SIG-M5 (cell line): ENCODE data around the gene GSE1.

ENCODE experiments used
- DNase-seq: peaks from one replicate; lab custom pipeline; 2025; lab: John Stamatoyannopoulos, UW

Gene GSE1

DNA sequence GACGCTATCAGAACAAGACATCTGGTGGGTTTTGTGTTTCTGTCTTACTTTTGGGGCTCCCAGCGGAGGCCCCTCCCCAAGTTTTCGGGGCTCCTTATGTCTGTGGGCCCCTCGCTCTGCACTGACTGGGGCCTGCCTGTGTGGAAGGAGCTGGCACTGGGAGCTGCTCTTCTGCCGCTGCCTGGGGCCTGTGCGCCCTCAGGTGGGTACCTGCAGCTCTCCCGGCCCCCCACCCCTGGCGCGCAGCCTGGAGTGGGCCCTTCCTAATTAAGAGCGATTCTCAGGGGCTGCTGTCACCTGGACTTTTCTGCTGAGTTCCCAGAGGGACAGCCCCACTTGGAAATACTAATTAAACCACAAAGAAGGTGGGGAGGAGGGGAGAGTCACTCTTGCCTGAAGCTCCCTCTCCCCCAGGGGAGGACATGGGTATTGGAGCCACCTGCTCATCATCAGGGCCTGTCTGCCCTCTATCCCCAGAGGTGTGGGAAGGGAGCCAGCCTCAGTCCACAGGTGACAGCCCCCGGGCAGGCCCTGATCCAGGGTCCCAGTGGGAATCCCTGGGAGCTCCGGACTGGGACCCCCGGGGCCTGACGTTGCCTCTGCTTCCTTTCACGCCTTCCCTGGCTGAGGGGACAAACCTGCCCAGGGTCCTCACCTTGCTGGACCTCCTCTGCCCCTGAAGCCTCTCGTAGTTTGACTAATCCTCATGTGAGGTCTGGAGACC is 36.5 kb downstream of the GSE1 start:
- DNase-seq, result no peak

DNA sequence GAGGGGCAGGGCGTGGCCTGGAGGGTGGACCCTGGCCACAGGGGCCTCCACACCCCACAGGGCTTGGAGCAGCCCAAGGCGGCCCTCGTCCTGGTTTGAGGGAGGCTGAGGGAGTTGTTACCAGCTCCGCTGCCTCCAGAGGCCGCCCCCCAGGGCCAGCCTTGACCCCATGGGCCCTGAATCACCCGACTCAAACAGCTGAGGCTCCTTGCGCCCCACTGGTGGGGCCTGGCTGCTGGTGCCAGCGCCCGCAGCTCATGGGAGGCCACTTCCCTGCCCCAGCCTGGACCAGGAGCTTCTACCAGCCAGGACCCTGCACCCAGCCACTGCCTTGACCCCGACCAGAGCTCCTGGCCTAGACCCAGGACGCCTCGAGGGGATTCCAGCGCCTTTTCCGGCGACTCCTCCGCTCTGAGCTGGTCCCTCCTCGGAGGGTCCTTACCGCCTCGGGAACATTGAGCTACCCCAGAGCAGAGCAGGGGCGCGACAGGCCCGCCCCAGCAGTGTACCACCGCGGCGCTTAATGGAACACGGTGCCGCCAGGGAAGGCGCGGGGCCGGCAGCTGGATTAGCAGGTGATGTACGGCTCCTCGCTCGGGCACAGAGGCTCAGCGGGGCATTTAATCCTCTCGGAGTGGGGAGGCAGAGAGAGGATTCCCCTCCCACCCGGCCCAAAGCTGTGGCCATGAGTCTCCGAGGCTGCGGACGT is 37.2 kb downstream of the GSE1 start:
- no peak for DNase-seq

DNA sequence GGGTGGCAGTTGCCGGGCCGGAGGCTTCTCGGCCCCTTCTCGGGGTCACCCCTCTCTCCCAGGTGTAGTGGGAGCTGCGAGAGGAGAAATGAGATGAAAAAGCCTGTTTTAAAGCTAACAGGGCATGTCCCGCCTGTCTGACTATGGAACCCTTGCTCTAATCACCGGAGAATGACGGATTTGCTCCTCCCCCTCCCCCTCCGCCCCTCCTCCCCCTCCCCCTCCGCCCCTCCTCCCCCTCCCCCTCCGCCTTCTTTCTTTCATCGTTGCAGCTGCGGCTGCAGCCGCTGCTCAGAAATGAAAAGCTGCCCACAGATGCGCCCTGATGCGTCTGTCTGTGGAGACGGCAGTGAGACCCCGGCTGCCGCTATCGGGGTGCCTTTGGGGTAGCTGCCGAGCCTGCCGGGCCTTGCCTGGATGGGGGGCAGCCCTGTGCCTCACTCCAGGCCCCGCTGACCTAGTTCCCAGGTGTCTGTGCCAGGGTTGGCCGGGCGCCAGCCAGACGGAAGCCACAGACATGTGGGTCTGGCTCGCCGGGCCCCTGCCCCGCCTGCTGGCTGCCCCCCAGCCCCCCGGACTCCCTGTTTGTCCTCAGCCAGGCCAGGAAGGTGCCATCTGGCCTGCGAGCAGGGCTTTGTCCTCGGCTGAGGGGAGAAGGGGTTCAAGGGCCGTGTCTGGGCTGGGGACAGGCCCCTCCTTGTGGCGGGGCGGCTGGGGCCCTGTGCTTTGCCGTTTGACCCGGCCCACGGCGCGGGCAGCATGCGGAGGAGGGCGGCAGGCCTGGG is 37.9 kb downstream of the GSE1 start:
- DNase-seq, result no peak

DNA sequence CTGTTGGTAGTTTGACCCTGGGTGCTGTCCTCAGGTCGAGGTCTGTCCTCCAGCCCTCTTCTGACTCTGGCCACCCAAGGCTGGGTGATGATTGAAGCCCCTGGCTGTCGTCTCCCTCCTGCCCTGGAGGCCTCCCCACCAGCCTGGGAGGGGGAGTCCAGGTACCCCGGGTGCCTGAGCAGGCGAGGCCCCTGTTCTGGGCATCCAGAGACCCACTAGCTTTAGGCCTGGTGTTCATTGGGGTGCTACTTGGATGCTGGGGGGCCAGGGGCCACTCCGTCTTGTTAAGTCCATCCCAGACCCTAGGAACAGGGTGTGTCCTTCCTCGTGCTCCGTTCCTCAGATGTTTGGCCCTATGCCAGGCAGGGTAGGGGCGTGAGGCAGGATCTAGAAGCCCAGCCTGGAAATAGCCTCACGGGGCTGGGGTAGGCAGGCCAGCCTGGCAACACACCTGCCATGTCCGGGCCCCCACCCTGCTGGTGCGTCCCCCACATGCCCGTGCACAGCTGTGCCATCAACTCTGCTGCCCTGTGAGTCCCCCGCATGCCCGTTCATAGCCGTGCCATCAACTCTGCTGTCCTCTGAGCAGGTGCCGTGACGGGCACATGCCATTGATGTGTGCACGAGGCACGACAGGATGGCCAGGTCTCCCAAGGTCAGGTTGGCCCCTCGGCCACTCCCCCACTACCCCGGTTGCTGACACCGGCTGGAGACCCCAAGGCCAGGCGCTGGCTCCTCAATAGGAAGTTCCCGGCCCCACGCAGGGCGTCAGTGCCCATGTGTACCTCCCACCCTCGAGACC is 38.7 kb downstream of the GSE1 start:
- DNase-seq, result no peak

DNA sequence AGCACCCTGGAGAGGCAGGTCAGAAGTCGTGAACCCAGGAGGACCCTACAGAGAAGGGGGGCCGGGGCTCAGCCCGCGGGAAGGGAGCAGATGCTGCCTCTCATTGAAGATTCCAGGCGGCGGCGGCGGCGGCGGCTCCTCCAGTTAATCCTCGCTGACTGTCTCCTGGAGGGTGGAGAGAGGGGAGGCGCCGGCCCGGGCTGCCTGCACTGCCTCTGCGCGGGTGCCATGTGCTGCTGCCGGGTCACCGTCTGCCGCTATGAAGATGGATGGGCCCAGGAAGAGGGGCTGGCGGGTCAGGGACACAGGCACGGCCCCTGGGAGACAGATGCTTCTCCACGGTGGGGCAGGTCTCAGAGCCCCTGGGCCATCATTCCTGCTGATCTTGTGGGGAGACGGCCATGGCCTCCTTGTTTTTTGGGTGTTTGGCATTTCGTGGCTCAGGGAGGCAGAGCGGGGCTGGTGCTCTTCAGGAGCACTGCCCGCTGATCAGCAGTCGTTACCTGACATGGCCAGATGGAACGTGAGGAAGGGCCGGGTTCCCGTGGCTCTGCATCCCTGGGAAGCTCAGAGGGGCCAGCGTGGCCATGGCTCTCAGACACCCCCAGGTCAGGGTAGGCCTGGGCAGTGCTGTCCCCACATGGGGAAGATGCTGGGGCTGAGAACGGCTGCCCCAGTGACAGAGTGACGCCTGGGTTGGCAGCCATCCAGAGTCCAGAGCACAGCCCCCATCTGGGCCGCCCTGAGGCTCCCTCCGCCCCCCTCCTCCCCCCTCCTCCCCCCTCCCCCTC is 39.5 kb downstream of the GSE1 start:
- no peak for DNase-seq

DNA sequence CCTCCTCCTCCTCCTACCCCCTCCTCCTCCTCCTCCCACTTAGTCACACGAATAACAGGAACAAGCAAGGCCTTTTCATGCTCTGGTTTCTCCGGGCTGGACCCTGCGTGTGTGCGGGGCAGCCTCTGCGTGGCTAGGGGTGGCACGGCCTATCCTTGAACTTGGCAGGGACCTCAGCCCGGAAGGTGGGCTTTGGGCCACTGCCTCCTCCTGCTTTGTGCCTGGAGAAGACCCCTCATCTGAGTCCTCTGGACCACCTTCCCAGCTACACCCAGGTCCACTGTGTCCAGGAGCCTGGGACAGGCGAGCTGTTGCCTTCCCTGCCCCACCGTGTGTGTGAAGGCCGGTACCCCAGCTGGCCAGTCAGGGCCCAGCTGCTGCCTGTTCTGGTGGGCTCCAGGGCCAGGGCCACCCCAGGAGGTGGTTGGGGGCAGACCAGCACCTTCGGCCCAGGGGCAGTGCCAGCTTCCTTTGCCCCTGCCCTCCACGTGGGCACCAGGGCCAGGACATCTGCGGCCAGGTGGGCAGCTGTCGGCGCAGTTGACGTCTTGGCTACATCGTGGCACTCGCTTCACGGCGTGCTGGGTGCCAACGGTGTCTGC is 40.3 kb downstream of the GSE1 start:
- DNase-seq, result no peak

DNA sequence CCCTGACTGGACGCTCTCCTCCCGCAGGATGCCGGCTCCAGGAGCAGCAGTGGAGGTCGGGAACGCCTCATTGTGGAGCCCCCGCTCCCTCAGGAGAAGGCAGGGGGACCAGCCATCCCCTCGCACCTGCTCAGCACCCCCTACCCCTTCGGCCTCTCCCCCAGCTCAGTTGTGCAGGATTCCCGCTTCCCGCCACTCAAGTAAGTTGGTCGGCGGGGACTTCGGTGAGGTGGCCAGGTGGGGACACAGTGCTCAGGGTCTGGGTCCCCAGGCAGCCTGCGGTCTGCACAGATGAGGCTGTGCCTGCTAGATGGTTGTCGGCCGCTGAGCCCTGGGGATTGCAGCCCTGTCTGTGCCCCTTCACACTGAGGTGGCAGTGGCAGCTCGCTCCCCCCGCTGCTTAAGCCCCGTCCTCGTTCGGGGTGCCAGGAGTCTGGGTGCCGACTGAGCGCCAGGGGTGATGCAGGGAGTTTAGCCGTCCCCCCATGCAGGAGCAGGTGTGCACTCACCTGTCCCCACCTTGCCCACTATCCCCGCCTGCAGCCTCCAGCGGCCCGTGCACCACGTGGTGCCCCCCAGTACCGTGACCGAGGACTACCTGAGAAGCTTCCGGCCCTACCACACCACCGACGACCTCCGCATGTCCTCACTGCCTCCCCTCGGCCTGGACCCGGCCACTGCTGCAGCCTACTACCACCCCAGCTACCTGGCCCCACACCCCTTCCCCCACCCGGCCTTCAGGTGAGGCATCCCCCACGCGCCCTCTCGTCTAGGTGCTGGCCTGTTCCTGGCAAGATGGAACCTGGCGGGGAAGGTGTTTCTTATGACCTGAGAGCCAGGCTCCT is 41.4 kb downstream of the GSE1 start:
- no peak for DNase-seq

DNA sequence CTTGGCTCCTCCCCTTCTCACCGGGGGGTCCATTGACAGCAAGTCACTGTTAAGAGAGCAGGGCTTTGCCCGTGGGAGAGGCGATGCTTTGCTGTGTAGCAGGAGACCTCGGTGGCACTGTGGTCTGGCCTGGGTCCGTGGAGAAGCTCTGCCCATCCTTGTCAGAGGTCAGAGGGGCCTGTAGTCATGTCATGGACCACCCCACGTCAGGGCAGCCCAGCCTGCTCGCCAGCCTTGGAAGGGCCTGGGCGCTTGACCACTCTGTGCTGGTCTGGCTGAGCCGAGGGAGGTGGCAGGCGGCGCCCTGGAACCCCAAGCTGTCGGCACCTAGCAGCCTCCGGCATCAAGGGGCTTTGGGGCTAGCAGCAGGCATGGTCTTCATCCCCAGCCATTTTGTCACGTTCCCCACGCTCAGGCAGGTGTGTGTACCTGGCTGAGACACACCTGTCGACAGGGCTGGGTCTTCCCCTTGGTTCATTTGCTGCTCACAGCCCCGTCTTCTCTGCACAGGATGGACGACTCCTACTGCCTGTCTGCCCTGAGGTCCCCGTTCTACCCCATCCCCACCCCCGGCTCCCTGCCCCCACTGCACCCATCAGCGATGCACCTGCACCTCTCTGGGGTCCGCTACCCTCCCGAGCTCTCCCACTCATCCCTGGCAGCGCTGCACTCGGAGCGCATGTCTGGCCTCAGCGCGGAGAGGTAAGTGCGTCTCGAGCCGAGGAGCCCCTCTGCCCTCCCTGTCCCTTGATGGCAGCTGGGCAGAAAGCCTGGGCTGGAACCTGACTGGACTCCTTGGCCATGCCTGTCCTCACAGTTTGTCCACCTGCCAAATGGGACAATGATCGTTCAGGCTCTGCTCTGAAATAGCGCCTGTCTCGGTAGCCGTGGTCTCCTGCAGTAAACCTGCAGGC is 42.4 kb downstream of the GSE1 start:
- no peak for DNase-seq

DNA sequence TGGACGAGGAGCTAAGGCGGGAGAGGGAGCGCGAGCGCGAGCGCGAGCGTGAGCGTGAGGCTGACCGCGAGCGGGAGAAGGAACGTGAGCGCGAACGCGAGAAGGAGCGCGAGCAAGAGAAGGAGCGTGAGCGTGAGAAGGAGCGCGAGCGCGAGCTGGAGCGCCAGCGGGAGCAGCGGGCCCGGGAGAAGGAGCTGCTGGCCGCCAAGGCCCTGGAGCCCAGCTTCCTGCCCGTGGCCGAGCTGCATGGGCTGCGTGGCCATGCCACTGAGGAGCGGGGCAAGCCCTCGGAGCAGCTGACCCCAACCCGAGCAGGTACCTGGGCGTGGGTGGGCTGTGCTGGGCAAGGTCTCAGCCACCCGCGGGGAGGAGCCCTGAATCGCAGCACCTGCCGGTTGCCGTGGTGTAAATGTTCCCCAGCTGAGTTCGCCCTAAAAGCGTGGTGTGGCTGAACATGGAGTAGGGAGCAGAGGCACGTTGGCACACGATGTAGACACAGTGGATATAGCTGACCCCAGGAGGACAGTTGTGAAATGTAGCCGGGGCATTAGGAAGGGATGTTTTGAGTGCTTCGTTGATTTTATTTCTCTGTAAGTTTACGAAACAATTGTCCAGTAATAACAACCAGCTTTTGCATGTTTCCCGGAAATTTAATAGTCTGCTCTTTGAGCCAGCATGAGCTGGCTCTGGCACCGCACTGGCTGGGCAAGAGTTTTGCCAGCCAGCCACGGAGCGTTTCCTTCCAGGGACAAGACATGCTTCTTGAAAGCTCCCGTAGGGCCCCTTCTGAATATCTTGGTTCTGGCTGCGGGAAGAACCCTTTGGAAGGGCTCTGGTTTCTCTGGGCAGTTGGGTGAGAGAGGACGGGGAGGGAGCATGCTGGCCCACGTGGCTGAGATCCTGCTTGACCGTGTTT is 43.5 kb downstream of the GSE1 start:
- DNase-seq, result no peak

DNA sequence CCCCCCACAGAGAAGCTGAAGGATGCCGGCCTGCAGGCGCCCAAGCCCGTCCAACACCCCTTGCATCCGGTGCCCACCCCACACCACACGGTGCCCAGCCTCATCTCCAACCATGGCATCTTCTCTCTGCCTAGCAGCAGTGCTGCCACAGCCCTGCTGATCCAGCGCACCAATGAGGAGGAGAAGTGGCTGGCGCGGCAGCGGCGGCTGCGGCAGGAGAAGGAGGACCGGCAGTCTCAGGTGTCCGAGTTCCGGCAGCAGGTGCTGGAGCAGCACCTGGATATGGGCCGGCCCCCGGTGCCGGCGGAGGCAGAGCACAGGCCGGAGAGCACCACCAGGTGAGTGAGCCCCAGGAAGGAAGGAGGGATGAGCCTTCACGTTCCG is 44.1 kb downstream of the GSE1 start:
- no peak for DNase-seq

DNA sequence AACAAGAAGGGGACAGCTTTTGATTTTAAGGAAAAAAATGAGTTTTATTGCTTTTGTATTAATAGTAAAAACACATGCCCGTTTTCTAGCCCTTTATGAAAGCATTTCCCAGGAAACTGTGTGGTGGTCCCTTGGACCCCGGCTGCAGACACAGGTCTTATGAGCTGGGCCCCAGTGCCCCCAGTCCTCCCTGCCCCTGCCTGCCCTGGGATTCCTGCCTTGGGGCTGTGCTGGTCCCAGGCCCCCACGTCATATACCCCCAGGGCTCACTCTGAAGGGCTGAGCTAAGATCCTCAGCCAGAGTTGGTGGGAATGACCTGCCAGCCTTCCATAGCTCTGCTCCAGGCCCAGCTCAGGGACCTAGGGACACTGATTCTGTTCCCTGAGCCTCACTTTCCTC is 44.9 kb downstream of the GSE1 start:
- DNase-seq, result no peak

DNA sequence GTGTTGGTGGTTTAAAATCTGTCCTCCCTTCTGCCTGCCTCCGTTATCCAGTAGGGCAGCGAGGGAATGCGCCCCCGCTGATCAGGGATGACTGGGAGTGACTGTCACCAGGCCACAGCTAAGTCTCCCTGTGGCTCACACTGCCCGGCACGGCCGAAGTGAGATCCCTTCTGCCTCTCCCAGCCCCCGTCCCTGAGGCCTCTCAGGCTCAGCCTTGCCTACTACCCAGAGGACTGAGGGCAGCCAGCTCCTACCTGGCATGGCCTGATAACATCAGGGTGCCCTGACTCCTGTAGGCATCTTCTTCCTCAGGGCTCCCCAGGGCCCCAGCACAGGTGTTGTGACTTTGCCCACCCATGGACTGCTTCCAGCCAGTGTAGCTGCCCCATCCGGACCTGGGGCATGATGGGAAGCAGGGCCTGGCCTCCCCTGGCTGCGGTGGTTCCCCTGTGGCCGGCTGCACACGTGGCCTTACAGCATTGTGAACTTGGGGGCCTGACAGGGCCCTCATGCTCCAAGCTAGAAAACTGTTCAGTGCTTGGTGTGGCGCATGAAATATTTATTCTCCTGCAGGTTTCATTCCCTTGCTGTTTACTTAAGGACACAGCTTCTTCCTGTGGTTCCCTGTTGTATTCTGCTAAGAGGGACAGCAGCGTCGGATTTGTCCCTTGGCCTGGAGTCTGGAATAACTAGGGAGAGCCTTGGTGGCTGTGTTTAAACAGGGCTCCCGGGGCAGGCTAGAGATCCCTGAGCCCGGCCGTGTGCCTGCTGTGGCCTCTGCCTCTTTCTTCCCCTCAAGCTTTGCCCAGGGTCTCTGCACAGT is 45.6 kb downstream of the GSE1 start:
- DNase-seq, result no peak

DNA sequence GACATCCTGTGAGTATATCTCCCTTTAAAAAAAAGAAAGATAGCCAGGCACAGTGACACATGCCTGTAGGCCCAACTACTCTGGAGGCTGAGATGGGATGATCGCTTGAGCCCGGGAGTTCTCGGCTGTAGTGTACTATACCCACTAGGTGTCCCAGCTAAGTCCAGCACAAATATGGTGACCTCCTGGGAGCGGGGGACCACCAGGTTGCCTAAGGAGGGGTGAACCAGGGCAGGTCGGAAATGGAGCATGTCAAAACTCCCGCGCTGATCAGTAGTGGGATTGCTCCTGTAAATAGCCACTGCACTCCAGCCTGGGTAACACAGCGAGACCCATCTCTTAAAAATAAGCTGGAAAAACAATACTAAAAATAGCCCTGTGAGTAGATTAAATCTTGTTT is 46.2 kb downstream of the GSE1 start:
- DNase-seq, result no peak

DNA sequence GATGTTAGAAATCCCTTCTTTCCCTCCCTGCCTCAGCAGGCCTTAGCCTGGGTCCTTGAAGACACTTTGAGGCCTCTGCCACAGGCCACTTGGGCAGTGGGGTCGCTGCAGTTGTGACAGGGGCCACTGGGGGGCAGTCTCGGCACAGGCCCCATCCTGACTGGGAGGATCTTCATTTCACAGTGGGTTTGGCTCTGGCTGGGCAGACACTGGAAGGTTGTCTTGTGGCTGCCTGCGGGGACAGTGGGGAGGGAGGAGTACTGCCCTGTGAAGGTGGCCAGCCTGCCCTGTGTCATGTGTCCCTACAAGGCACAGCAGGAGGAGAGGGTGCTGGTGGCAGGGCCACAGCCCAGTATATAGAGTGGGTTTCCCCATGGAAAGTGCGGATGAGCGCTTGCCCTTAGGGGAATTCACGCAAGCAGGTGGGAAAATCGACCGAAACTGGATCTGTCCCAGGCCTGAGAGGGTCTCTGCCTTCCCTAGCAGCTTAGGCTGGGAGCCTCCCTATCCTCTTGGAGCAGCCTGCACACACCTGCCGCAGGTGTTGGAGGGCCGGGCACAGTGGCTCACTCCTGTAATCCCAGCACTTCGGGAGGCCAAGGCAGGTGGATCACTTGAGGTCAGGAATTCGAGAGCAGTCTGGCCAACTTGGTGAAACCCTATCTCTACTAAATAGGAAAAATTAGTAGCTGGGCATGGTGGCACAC is 46.8 kb downstream of the GSE1 start:
- no peak for DNase-seq

DNA sequence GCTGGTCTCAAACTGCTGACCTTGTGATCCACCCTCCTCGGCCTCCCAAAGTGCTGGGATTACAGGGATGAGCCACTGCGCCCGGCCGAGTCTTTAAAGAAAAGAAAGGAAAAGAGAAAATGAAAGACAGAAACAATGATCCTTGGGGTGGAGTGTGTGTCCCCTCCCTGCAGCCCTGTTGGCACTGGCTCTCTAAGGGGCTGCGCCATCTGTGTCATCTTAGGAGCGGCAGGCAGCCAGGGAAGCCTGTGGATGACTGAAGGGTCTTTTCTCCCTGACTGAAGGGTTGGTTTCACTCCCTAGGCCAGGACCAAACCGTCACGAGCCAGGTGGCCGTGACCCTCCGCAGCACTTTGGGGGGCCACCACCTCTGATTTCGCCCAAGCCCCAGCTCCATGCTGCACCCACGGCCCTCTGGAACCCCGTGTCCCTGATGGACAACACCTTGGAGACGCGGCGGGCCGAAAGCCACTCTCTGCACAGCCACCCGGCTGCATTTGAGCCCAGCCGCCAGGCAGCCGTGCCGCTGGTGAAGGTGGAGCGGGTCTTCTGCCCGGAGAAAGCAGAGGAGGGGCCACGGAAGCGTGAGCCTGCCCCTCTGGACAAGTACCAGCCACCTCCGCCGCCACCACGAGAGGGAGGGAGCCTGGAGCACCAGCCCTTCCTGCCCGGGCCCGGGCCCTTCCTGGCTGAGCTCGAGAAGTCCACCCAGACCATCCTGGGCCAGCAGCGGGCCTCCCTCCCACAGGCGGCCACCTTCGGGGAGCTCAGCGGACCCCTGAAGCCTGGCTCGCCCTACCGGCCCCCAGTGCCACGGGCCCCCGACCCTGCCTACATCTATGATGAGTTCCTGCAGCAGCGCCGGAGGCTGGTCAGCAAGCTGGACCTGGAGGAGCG is 48.0 kb downstream of the GSE1 start:
- no peak for DNase-seq
